HepG2 (cell line): Measurements from ENCODE around the gene LAP3. TPM values are rescaled to one million over a fixed set of nuclear protein-coding genes. Genes with fewer than 3 reads are reported as not detected.

Experiments
- ATAC-seq: fragments of 200-7000 bp; cut with Tn5 transposase; 3 replicates; pipeline ENCODE4 v1.9.1; 2020; ENCODE audit warnings: mild to moderate bottlenecking, moderate library complexity
- BruUV-seq: library from RNA; stranded (reverse); fragments of 400-500 nt; replicated peaks from 2 replicates; lab custom pipeline; 2021; lab: Mats Ljungman, UMichigan
- CTCF ChIA-PET: fragments of 300-600 bp; formaldehyde crosslinking; extraction: SDS; loops from one replicate; lab custom pipeline; 2021; ENCODE audit warnings: low total read pairs, inconsistent platforms, low intra/inter-chr PET ratio; lab: Yijun Ruan, JAX
- POLR2A ChIA-PET: fragments of 350-600 bp; sonication (Branson Sonifier 250); formaldehyde crosslinking; loops from one replicate; lab custom pipeline; 2020; ENCODE audit warnings: antibody characterized with exemption, inconsistent platforms; lab: Yijun Ruan, JAX
- DNase-seq: peaks from one replicate; pipeline ENCODE4 v3.0.0-alpha.2; 2015; ENCODE audit warnings: low spot score
- FAIRE-seq: peaks from 3 replicates; lab custom pipeline; 2011; peaks lifted over from hg19 to GRCh38; lab: Jason Lieb, UNC
- H2AFZ ChIP-seq: one replicate; pipeline ENCODE4 v1.6.1; 2011; ENCODE audit warnings: low read length, inconsistent platforms
- H3K27ac ChIP-seq: fragments of 300-600 bp; 3 replicates; pipeline ENCODE4 v1.8.0; 2011; ENCODE audit warnings: mixed run types, mild to moderate bottlenecking, mixed read lengths, low read length, inconsistent platforms; ENCODE audit not compliant: insufficient read depth; ENCODE audit errors: extremely low read length
- H3K27me3 ChIP-seq, 2 experiments: fragments of 200-600 bp in 1 of 2; 2 replicates in 1 of 2; 3 replicates in 1 of 2; pipeline versions ENCODE4 v1.6.0 to v1.8.0; 2011; ENCODE audit warnings: low read length in 2 of 2, mild to moderate bottlenecking in 2 of 2, moderate library complexity in 2 of 2, inconsistent platforms in 1 of 2; ENCODE audit not compliant: insufficient read depth in 2 of 2, control insufficient read depth in 1 of 2
- H3K36me3 ChIP-seq, 2 experiments: fragments of 200-600 bp in 1 of 2; replicated peaks in 1 of 2; 2 replicates in 1 of 2; 3 replicates in 1 of 2; pipeline versions ENCODE4 v1.5.1 to v1.8.0; 2011; ENCODE audit warnings: low read length in 2 of 2, inconsistent platforms in 1 of 2; ENCODE audit not compliant: insufficient read depth in 2 of 2, control insufficient read depth in 1 of 2
- H3K4me1 ChIP-seq: 2 replicates; pipeline ENCODE4 v1.5.1; 2012; ENCODE audit warnings: low read length, inconsistent platforms; ENCODE audit not compliant: insufficient read depth
- H3K4me2 ChIP-seq: 2 replicates; pipeline ENCODE4 v1.6.0; 2011; ENCODE audit warnings: low read depth, low read length, inconsistent platforms
- H3K4me3 ChIP-seq, 3 experiments: fragments of 200-600 bp in 1 of 3; sonication (generic), shearing (Covaris generic) in 1 of 3; replicated peaks in 1 of 3; 2 replicates each; pipeline ENCODE4 v1.5.1; 2011 to 2016; ENCODE audit warnings: low read length in 3 of 3, inconsistent platforms in 2 of 3, low read depth in 2 of 3, mild to moderate bottlenecking in 2 of 3, control low read depth in 1 of 3, mixed read lengths in 1 of 3; ENCODE audit not compliant: insufficient read depth in 1 of 3
- H3K79me2 ChIP-seq: one replicate; pipeline ENCODE4 v1.6.1; 2011; ENCODE audit warnings: low read length, inconsistent platforms; ENCODE audit not compliant: insufficient read depth
- H3K9ac ChIP-seq: 2 replicates; pipeline ENCODE4 v1.6.0; 2011; ENCODE audit warnings: mild to moderate bottlenecking, low read depth, low read length, inconsistent platforms; ENCODE audit not compliant: insufficient read depth
- H3K9me3 ChIP-seq: 2 replicates; pipeline ENCODE4 v1.5.1; 2012; ENCODE audit warnings: mild to moderate bottlenecking, low read length
- H4K20me1 ChIP-seq: 2 replicates; pipeline ENCODE4 v1.6.0; 2011; ENCODE audit warnings: inconsistent platforms, mild to moderate bottlenecking, low read length, moderate library complexity; ENCODE audit not compliant: insufficient read depth
- FOXK1 ChIP-seq: sonication (generic); formaldehyde crosslinking; IDR thresholded peaks from 2 replicates; pipeline ENCODE4 v1.4.0; 2020; ENCODE audit warnings: low read depth, missing genetic modification reagents, borderline replicate concordance
- RBFOX2 ChIP-seq: fragments of 200-400 bp; formaldehyde crosslinking; IDR thresholded peaks from 2 replicates; pipeline ENCODE4 v1.6.1; 2017; ENCODE audit warnings: low read depth, mild to moderate bottlenecking, low read length
- SOX13 ChIP-seq, 3 experiments: fragments of 450-650 bp in 1 of 3; sonication (generic) in 1 of 3; formaldehyde crosslinking in 1 of 3; IDR thresholded peaks in 2 of 3; conservative IDR thresholded peaks in 1 of 3; 2 replicates each; pipeline versions ENCODE4 v1.5.0 to v1.6.1; 2016 to 2020; ENCODE audit warnings: antibody characterized with exemption in 1 of 3, mild to moderate bottlenecking in 1 of 3, missing compliant biosample characterization in 1 of 3, missing genetic modification reagents in 1 of 3, moderate library complexity in 1 of 3
- ZFP1 ChIP-seq: IDR thresholded peaks from 2 replicates; pipeline ENCODE4 v1.6.1; 2016
- ZNF260 ChIP-seq: sonication (generic); formaldehyde crosslinking; IDR thresholded peaks from 2 replicates; pipeline ENCODE4 v1.4.0; 2020; ENCODE audit warnings: missing genetic modification reagents, low read depth, mild to moderate bottlenecking, borderline replicate concordance
- ZNF589 ChIP-seq: sonication (generic); formaldehyde crosslinking; conservative IDR thresholded peaks from 2 replicates; pipeline ENCODE4 v1.8.0; 2022; ENCODE audit warnings: mild to moderate bottlenecking, moderate library complexity, missing genetic modification reagents
- ZNF746 ChIP-seq: sonication (generic); formaldehyde crosslinking; IDR thresholded peaks from 2 replicates; pipeline ENCODE4 v1.8.0; 2022; ENCODE audit warnings: mild to moderate bottlenecking, missing genetic modification reagents
- ZNF766 ChIP-seq: sonication (generic); formaldehyde crosslinking; IDR thresholded peaks from 2 replicates; pipeline ENCODE4 v1.5.0; 2020; ENCODE audit warnings: missing genetic modification reagents, borderline replicate concordance
- WGBS: methylation state at CpG from one replicate; pipeline ENCODE4 v1.1.6; 2017; ENCODE audit warnings: low lambda C conversion rate; 5-methylcytosine and 5-hydroxymethylcytosine counted together
- in situ Hi-C: cut with HindIII; loops from 2 replicates; pipeline ENCODE4 v1.10.0; 2017; ENCODE audit warnings: low pct_unique_long_range_greater_than_20kb; ENCODE audit not compliant: extremely low pct_ligation_motif_present
- intact Hi-C: fragments of 100-400 bp; cut with micrococcal nuclease; formaldehyde crosslinking; loops from one replicate; pipeline ENCODE4 v1.10.0; 2022; ENCODE audit not compliant: unreplicated experiment
- polyA plus RNA-seq, 8 experiments: library from polyadenylated mRNA; depleted of rRNA in 3 of 8; stranded (reverse) in 7 of 8; unstranded in 1 of 8; fragments of >200 nt; fragmentation: Illumina TruSeq in 4 of 8; extraction: Trizol in 4 of 8; gene quantifications; 2 replicates each; pipeline versions ENCODE4 v1.2.1 to v1.2.3, GENCODE V29; 2011 to 2016; ENCODE audit warnings: low read depth in 4 of 8, missing spikeins in 1 of 8, mixed read lengths in 1 of 8; ENCODE audit not compliant: insufficient read depth in 1 of 8
- total RNA-seq, 5 experiments: library from RNA; depleted of rRNA; stranded (reverse); fragments of >200 nt; fragmentation: Illumina TruSeq; extraction: Trizol; gene quantifications; 2 replicates each; pipeline ENCODE4 v1.2.3, GENCODE V29; 2016; ENCODE audit warnings: low read depth in 1 of 5
- TF ChIP-seq, protein P1 (sequence below): sonication (generic); formaldehyde crosslinking; IDR thresholded peaks from 2 replicates; pipeline ENCODE4 v1.8.1; 2023; ENCODE audit warnings: mild to moderate bottlenecking, missing genetic modification reagents

Gene LAP3
- total and polyA plus RNA-seq, 2 of the 13 experiments (the other 11 are each of a cell fraction or from before 2014, with no cell fraction given): 106 to 125 TPM

DNA sequence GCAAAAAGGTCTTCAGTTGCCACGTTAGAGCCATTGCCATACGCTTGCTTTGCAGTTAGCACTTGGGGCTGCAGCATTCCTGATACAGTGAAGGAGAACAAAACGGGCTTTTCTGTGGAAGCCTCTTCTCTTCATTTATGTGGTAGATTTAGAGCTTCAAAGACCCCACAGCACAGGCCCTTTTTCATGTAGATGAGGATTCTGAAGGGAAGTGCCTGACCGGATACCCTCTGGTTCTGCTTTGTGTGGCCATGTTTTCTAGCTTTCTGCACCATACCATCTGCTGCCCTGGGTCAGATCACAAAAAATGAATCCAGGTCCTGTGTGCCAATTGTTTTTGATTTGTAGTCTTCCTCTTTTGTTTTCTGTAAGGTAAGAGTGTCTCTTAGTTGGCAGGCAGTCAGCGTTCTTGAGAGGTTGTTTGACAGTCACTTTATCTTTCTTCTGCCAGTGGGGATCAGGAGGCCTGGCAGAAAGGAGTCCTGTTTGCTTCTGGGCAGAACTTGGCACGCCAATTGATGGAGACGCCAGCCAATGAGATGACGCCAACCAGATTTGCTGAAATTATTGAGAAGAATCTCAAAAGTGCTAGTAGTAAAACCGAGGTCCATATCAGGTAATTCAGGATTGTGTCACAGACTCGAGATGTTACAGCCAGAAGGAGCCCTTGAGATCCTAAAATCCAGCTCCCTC is 7.7 kb downstream of the LAP3 start:
- BruUV-seq: no TSS peak
- peaks cover 13 to 81% of the 10 kb centered on the region in 2 experiments for H3K36me3 ChIP-seq
- ChIA-PET CTCF (no interaction called here), POLR2A (no interaction called here)
- no peak for ATAC-seq
- 98% methylated on average over 10 of the region's 10 CpGs for WGBS
- H3K9me3 ChIP-seq: no peaks in the 10 kb centered on the region
- no peak overlapping the region for H3K4me3 ChIP-seq
- no peak overlapping the region for H3K27ac ChIP-seq
- intact Hi-C loops (no loop called here), in situ Hi-C loops (no loop called here)
- no peak overlapping the region for H3K4me2 ChIP-seq
- peaks cover 48% of the 10 kb centered on the region for H3K4me1 ChIP-seq
- no peak overlapping the region for H2AFZ ChIP-seq
- H3K79me2 ChIP-seq: peaks cover 6% of the 10 kb centered on the region
- H4K20me1 ChIP-seq: no peaks in the 10 kb centered on the region
- H3K27me3 ChIP-seq: no peaks in the 10 kb centered on the region
- TF ChIP-seq RBFOX2 (peak; percentile 30; the same call in 1 of the 2 replicates), ZNF589 (CRISPR knock-in tag) (no peak)
- TF ChIP-seq, protein P1, sequence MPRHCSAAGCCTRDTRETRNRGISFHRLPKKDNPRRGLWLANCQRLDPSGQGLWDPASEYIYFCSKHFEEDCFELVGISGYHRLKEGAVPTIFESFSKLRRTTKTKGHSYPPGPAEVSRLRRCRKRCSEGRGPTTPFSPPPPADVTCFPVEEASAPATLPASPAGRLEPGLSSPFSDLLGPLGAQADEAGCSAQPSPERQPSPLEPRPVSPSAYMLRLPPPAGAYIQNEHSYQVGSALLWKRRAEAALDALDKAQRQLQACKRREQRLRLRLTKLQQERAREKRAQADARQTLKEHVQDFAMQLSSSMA (CRISPR knock-in tag): no peak
- TF ChIP-seq, all 625 proteins: peak for 1
- DNase-seq: no peak
- H3K9ac ChIP-seq: no peak overlapping the region
- FAIRE-seq: no peak

DNA sequence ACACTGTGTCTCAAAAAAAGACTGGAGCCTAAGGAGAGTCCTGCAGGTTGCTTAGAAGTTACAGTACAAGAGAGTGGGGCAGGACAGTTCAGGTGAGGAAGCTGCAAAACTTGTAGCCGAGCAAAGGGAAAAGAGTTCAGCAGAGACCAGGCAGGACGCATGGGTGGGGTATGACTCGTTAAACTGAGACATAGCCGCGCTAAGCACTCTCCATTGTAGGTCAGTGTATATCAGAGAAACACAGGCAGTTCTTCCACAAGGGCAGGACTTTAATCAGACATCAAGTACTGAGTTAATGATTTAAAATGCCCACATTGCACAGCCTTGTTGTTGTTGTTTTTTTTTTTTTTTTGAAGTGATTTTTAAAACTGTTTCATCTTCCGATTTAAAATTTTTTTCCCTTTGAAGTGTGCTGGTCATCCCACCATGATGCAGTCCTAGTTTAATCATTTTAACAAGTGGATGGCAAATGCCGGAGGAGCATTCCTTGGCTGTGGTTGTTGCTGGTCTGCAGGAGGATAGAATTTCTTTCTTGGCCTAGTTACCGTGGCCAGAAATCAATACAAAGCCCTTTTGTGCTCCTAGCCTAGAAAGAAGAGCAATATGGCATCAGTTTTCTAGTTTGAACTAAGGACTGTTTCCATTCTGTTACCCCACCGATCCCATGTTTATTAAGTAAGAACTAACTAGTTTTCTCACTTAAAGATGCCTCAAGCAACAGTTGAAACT is 10.3 kb downstream of the LAP3 start:
- H3K4me1 ChIP-seq: peaks cover 55% of the 10 kb centered on the region
- H4K20me1 ChIP-seq: no peaks in the 10 kb centered on the region
- FAIRE-seq (no peak), ATAC-seq (peak; percentile 91), DNase-seq (peak; percentile 34)
- ChIA-PET POLR2A (interaction anchor here (1.2 kb wide), 1 partner anchor 28 kb away, joined by 3 read pairs; no protein-coding TSS in a partner anchor), CTCF (no interaction called here)
- no peaks in the 10 kb centered on the region for H3K27me3 ChIP-seq
- peak overlapping the region; percentile 55; the same call in 1 of the 2 replicates for H3K9ac ChIP-seq
- H2AFZ ChIP-seq: no peak overlapping the region
- BruUV-seq: no TSS peak
- H3K4me2 ChIP-seq: peak overlapping the region; percentile 63
- H3K27ac ChIP-seq: peak overlapping the region; percentile 68
- intact Hi-C loops (loop anchor here (2.0 kb wide), 1 partner anchor 38 kb away; no protein-coding TSS in a partner anchor), in situ Hi-C loops (no loop called here)
- no peak overlapping the region for H3K4me3 ChIP-seq
- H3K36me3 ChIP-seq: peaks cover 18 to 76% of the 10 kb centered on the region in 2 experiments
- no peaks in the 10 kb centered on the region for H3K9me3 ChIP-seq
- WGBS: 57% methylated on average over 9 of the region's 9 CpGs
- peaks cover 10% of the 10 kb centered on the region for H3K79me2 ChIP-seq
- TF ChIP-seq ZFP1 (CRISPR knock-in tag) (no peak), ZNF746 (CRISPR knock-in tag) (no peak), ZNF766 (CRISPR knock-in tag) (no peak), FOXK1 (CRISPR knock-in tag) (no peak), SOX13 (IDR thresholded peaks at IDR 0.05) (no peak), SOX13 (CRISPR knock-in tag; conservative IDR thresholded peaks at IDR 0.05 in 1 of 2, IDR thresholded peaks at IDR 0.05 in 1 of 2) (0 out of 4 replicates have a peak, but pooled peaks of 1 of the 2 experiments have one; percentile 9), ZNF260 (CRISPR knock-in tag) (no peak)
